Measurements from ENCODE around the gene ATG16L2. TPM values are rescaled to one million over a fixed set of nuclear protein-coding genes. Genes with fewer than 3 reads are reported as not detected.

ATG16L2 gene
- total and polyA plus RNA-seq, 2 donors (not counting 1 experiment from before 2014, with no cell fraction given): 3.3 to 8.8 TPM

- H4K20me1 ChIP-seq (ENCODE audit: control insufficient read depth, extremely low read depth, insufficient read depth, low read length): no peaks in the 10 kb centered on the region
- no peak overlapping the region for H3K4me2 ChIP-seq (ENCODE audit: extremely low read depth, insufficient read depth, low read length)
- no peak overlapping the region for H2AFZ ChIP-seq (ENCODE audit: low read length)
- DNase-seq (ENCODE audit: low read depth in 2 of 2): no peak
- TF ChIP-seq, protein P1, sequence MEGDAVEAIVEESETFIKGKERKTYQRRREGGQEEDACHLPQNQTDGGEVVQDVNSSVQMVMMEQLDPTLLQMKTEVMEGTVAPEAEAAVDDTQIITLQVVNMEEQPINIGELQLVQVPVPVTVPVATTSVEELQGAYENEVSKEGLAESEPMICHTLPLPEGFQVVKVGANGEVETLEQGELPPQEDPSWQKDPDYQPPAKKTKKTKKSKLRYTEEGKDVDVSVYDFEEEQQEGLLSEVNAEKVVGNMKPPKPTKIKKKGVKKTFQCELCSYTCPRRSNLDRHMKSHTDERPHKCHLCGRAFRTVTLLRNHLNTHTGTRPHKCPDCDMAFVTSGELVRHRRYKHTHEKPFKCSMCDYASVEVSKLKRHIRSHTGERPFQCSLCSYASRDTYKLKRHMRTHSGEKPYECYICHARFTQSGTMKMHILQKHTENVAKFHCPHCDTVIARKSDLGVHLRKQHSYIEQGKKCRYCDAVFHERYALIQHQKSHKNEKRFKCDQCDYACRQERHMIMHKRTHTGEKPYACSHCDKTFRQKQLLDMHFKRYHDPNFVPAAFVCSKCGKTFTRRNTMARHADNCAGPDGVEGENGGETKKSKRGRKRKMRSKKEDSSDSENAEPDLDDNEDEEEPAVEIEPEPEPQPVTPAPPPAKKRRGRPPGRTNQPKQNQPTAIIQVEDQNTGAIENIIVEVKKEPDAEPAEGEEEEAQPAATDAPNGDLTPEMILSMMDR (conservative IDR thresholded peaks at IDR 0.05 in 1 of 2, IDR thresholded peaks at IDR 0.05 in 1 of 2; ENCODE audit: low read depth in 1 of 2, low read length in 2 of 2): no peak
- TF ChIP-seq EZH2 (IDR thresholded peaks at IDR 0.05; ENCODE audit: low read length, missing control alignments): no peak
- no peaks in the 10 kb centered on the region for H3K9me3 ChIP-seq (ENCODE audit: control insufficient read depth, insufficient read depth, low read depth, low read length)
- no peaks in the 10 kb centered on the region for H3K27me3 ChIP-seq (ENCODE audit: control insufficient read depth, insufficient read depth, low read length)
- no peak overlapping the region for H3K27ac ChIP-seq (ENCODE audit: insufficient read depth, low read length)
- no peaks in the 10 kb centered on the region for H3K36me3 ChIP-seq (ENCODE audit: control insufficient read depth, insufficient read depth, low read length)
- H3K9ac ChIP-seq (ENCODE audit: insufficient read depth, low read length): no peak overlapping the region
- H3K79me2 ChIP-seq (ENCODE audit: control insufficient read depth, insufficient read depth, low read length): no peaks in the 10 kb centered on the region
- peaks cover 9% of the 10 kb centered on the region for H3K4me1 ChIP-seq (ENCODE audit: control insufficient read depth, extremely low read depth, insufficient read depth, low read length)
- no peak overlapping the region for H3K4me3 ChIP-seq (replicated peaks in 1 of 4; ENCODE audit: control extremely low read depth in 1 of 4, insufficient read depth in 1 of 4, low read depth in 3 of 4, low read length in 4 of 4)
Measured at GRCh38 chr11:72828692-72829101, 14.5 kb downstream of the ATG16L2 start.

- no peak overlapping the region for H2AFZ ChIP-seq (ENCODE audit: low read length)
- no peaks in the 10 kb centered on the region for H3K9me3 ChIP-seq (ENCODE audit: control insufficient read depth, insufficient read depth, low read depth, low read length)
- TF ChIP-seq EZH2 (IDR thresholded peaks at IDR 0.05; ENCODE audit: low read length, missing control alignments): no peak
- TF ChIP-seq, protein P1 (conservative IDR thresholded peaks at IDR 0.05 in 1 of 2, IDR thresholded peaks at IDR 0.05 in 1 of 2; ENCODE audit: low read depth in 1 of 2, low read length in 2 of 2): no peak
- H3K9ac ChIP-seq (ENCODE audit: insufficient read depth, low read length): no peak overlapping the region
- H4K20me1 ChIP-seq (ENCODE audit: control insufficient read depth, extremely low read depth, insufficient read depth, low read length): no peaks in the 10 kb centered on the region
- H3K27ac ChIP-seq (ENCODE audit: insufficient read depth, low read length): no peak overlapping the region
- H3K4me3 ChIP-seq (replicated peaks in 1 of 4; ENCODE audit: control extremely low read depth in 1 of 4, insufficient read depth in 1 of 4, low read depth in 3 of 4, low read length in 4 of 4): no peak overlapping the region
- no peaks in the 10 kb centered on the region for H3K36me3 ChIP-seq (ENCODE audit: control insufficient read depth, insufficient read depth, low read length)
- no peak for DNase-seq (ENCODE audit: low read depth in 2 of 2)
- peaks cover 10% of the 10 kb centered on the region for H3K4me1 ChIP-seq (ENCODE audit: control insufficient read depth, extremely low read depth, insufficient read depth, low read length)
- no peak overlapping the region for H3K4me2 ChIP-seq (ENCODE audit: extremely low read depth, insufficient read depth, low read length)
- H3K79me2 ChIP-seq (ENCODE audit: control insufficient read depth, insufficient read depth, low read length): no peaks in the 10 kb centered on the region
- H3K27me3 ChIP-seq (ENCODE audit: control insufficient read depth, insufficient read depth, low read length): no peaks in the 10 kb centered on the region
Measured at GRCh38 chr11:72829178-72829577, 15.0 kb downstream of the ATG16L2 start.

DNA sequence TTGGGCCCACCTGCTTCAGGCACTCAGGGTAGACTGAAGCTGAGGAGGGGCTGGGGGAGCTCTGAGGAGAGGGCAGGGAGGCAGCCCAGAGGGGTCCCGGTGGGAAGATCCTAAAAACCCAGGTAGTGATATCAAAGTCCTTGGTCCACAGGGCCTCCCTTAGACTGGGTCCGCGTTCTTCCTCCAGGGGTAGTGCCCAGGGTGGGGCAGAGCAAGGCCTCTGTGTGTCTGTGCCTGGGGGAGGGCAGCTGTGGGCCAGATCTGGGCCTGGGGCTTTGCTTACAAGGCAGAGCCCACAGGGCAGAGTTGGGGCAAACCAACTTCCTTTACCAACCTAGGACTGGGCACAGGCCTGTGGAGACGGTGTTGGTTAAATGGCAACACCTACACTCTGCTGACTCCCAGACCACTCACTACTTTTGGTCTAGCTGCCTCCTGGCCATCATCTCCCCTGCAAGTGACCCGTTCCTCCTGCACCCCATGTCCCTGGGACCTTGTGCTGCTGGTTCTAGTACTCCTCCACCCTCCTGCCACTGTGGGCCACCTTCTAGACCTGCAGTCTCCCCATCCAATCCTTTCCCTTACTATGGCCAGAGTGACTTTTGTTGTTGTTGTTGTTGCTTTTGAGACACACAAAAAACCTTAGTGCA, 15.8 kb downstream of the ATG16L2 start:
- no peaks in the 10 kb centered on the region for H4K20me1 ChIP-seq (ENCODE audit: control insufficient read depth, extremely low read depth, insufficient read depth, low read length)
- TF ChIP-seq EZH2 (IDR thresholded peaks at IDR 0.05; ENCODE audit: low read length, missing control alignments): no peak
- TF ChIP-seq, protein P1 (conservative IDR thresholded peaks at IDR 0.05 in 1 of 2, IDR thresholded peaks at IDR 0.05 in 1 of 2; ENCODE audit: low read depth in 1 of 2, low read length in 2 of 2): no peak
- no peak overlapping the region for H3K4me2 ChIP-seq (ENCODE audit: extremely low read depth, insufficient read depth, low read length)
- H3K4me1 ChIP-seq (ENCODE audit: control insufficient read depth, extremely low read depth, insufficient read depth, low read length): peaks cover 15% of the 10 kb centered on the region
- DNase-seq (ENCODE audit: low read depth in 2 of 2): no peak
- no peaks in the 10 kb centered on the region for H3K36me3 ChIP-seq (ENCODE audit: control insufficient read depth, insufficient read depth, low read length)
- H2AFZ ChIP-seq (ENCODE audit: low read length): no peak overlapping the region
- H3K27me3 ChIP-seq (ENCODE audit: control insufficient read depth, insufficient read depth, low read length): no peaks in the 10 kb centered on the region
- no peaks in the 10 kb centered on the region for H3K9me3 ChIP-seq (ENCODE audit: control insufficient read depth, insufficient read depth, low read depth, low read length)
- no peaks in the 10 kb centered on the region for H3K79me2 ChIP-seq (ENCODE audit: control insufficient read depth, insufficient read depth, low read length)
- no peak overlapping the region for H3K27ac ChIP-seq (ENCODE audit: insufficient read depth, low read length)
- no peak overlapping the region for H3K4me3 ChIP-seq (replicated peaks in 1 of 4; ENCODE audit: control extremely low read depth in 1 of 4, insufficient read depth in 1 of 4, low read depth in 3 of 4, low read length in 4 of 4)
- H3K9ac ChIP-seq (ENCODE audit: insufficient read depth, low read length): no peak overlapping the region

Measured in fibroblast of lung (primary cell).